Nephron (organoid): ENCODE measurements around the gene GMPPA.

Experiments used
- H3K27ac Mint-ChIP-seq, 3 experiments: 2 replicates each; pipeline ENCODE4 v1.8.0; 2020; ENCODE audit warnings: mixed read lengths in 3 of 3, mild to moderate bottlenecking in 2 of 3, moderate library complexity in 1 of 3
- H3K27me3 Mint-ChIP-seq: 2 replicates; pipeline ENCODE4 v1.8.0; 2021; ENCODE audit warnings: low read depth, mild to moderate bottlenecking, moderate library complexity, mixed read lengths
- H3K36me3 Mint-ChIP-seq: 2 replicates; pipeline ENCODE4 v1.8.0; 2020; ENCODE audit warnings: low read depth, mixed read lengths
- H3K4me1 Mint-ChIP-seq: 2 replicates; pipeline ENCODE4 v1.8.0; 2020; ENCODE audit warnings: mixed read lengths
- H3K4me3 Mint-ChIP-seq, 3 experiments: 2 replicates each; pipeline ENCODE4 v1.8.0; 2020; ENCODE audit warnings: mild to moderate bottlenecking in 3 of 3, mixed read lengths in 3 of 3, moderate library complexity in 2 of 3
- H3K9me3 Mint-ChIP-seq: 2 replicates; pipeline ENCODE4 v1.8.0; 2020; ENCODE audit warnings: mixed read lengths
- CTCF ChIP-seq, 3 experiments: fragments of 200-600 bp; sonication (generic); IDR thresholded peaks; one replicate each; pipeline ENCODE4 v1.5.0; 2021; ENCODE audit warnings: antibody characterized with exemption in 3 of 3; ENCODE audit not compliant: unreplicated experiment in 3 of 3

Gene GMPPA

GRCh38 chr2:219531639-219532377 is 33.1 kb downstream of the GMPPA start:
- TF ChIP-seq CTCF (IDR thresholded peaks at IDR 0.05; ENCODE audit: unreplicated experiment in 3 of 3), result no peak
- Mint-ChIP-seq H3K4me1 (peaks cover 9% of the 10 kb centered on the region), H3K36me3 (no peaks in the 10 kb centered on the region), H3K27me3 (peaks cover 42% of the 10 kb centered on the region), H3K27ac (no peak overlapping the region), H3K4me3 (no peak overlapping the region), H3K9me3 (no peaks in the 10 kb centered on the region)

GRCh38 chr2:219532378-219532649 is 33.6 kb downstream of the GMPPA start:
- peaks cover 42% of the 10 kb centered on the region for H3K27me3 Mint-ChIP-seq
- no peak for TF ChIP-seq CTCF (IDR thresholded peaks at IDR 0.05; ENCODE audit: unreplicated experiment in 3 of 3)
- no peaks in the 10 kb centered on the region for H3K36me3 Mint-ChIP-seq
- no peaks in the 10 kb centered on the region for H3K9me3 Mint-ChIP-seq
- H3K27ac Mint-ChIP-seq, result no peak overlapping the region
- no peak overlapping the region for H3K4me3 Mint-ChIP-seq
- peaks cover 7% of the 10 kb centered on the region for H3K4me1 Mint-ChIP-seq

DNA sequence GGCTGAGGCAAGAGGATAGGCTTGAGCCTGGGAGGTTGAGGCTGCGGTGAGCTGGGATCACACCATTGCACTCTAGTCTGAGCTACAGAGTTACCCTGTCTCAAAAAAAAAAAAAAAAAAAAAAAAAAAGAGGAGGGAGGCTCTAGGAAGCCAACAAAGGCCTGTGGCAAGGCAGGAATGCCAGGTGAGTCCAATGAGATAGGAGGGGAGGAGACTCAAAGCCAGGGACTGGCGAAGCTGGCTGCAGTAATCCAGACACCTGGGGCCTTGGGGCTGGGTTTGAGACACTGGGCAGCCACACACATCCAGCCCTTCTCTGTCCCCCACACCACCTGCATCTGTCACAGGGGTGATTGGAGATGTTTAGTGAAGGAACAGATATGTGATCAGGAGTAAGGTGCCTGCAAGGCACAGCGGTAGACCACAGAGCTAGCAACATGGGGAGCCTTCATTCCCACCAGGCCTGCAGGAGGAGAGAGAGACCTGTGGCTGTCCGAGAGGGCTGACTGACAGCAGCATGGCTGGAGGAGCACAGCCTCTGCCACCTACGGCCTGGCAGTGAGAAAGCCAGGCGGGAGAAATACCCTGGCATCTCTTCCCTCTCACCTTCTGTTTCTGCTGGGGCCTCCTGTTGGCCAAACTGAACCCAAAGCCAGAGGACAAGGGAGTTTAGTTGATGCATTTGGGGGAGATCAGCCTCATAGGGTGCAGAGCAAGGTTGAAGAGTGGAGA is 35.4 kb downstream of the GMPPA start:
- peaks cover 28% of the 10 kb centered on the region for H3K27me3 Mint-ChIP-seq
- no peaks in the 10 kb centered on the region for H3K9me3 Mint-ChIP-seq
- no peak for TF ChIP-seq CTCF (IDR thresholded peaks at IDR 0.05; ENCODE audit: unreplicated experiment in 3 of 3)
- peaks cover 4% of the 10 kb centered on the region for H3K36me3 Mint-ChIP-seq
- H3K4me1 Mint-ChIP-seq, result peaks cover 7% of the 10 kb centered on the region
- H3K4me3 Mint-ChIP-seq, result no peak overlapping the region
- no peak overlapping the region for H3K27ac Mint-ChIP-seq

DNA sequence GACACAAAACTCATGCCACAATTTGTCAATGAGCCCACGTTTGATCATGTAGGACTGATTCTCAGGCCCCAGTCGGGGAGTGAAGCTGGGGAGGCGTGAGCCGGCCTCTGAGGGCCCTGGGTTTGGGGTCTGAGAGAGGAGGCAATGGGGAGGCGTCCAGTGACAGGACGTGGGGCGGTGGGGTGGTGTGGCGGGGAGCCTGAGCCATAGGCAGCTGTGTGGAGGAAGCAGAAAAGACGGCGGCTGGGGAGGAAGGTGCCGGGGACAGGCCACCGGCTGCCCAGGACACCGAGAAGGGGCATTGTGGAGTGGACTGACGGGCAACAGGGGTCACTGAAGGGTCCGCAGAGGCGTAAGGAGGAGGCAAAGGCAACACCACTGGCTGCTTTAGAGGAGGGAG is 37.7 kb downstream of the GMPPA start:
- H3K4me3 Mint-ChIP-seq, result no peak overlapping the region
- H3K27ac Mint-ChIP-seq, result peak overlapping the region in 1 of 3 experiments; percentile 26

DNA sequence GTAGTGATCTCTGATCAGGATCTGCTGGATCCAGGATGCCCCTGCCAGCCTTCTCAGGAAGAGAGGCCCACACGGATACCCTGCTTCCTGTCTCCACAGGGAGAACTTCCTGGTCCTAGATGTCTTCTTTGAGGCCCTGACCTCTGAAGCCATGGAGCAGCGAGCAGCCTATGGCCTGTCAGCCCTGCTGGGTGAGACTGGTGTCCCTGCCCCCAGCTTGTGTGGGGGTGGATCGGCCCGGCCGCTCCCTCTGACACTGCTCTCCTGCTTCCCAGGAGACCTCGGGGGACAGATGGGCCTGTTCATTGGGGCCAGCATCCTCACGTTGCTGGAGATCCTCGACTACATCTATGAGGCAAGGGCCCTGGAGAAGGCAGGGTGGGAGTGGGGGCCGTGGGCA is 38.3 kb downstream of the GMPPA start:
- Mint-ChIP-seq H3K27me3 (peaks cover 4% of the 10 kb centered on the region), H3K4me3 (no peak overlapping the region), H3K36me3 (peaks cover 12% of the 10 kb centered on the region), H3K4me1 (peaks cover 12% of the 10 kb centered on the region), H3K27ac (no peak overlapping the region), H3K9me3 (no peaks in the 10 kb centered on the region)
- no peak for TF ChIP-seq CTCF (IDR thresholded peaks at IDR 0.05; ENCODE audit: unreplicated experiment in 3 of 3)

More for the DNA sequence above, 37.7 kb downstream of the GMPPA start:
- Mint-ChIP-seq H3K27me3 (peaks cover 7% of the 10 kb centered on the region), H3K4me1 (peaks cover 12% of the 10 kb centered on the region), H3K9me3 (no peaks in the 10 kb centered on the region), H3K36me3 (peaks cover 11% of the 10 kb centered on the region)
- TF ChIP-seq CTCF (IDR thresholded peaks at IDR 0.05; ENCODE audit: unreplicated experiment in 3 of 3), result no peak
